SK-N-SH (cell line): ENCODE measurements around the gene ERI3.

ENCODE experiments used
- CHD2 ChIP-seq: fragments of 150-350 bp; IDR thresholded peaks from 2 replicates; pipeline ENCODE4 v1.6.1; 2018; ENCODE audit warnings: low read length; ENCODE audit not compliant: partially characterized antibody
- FOXJ3 ChIP-seq: sonication (generic); formaldehyde crosslinking; IDR thresholded peaks from 2 replicates; pipeline ENCODE4 v1.5.1; 2020; ENCODE audit warnings: mild to moderate bottlenecking, missing genetic modification reagents
- JUND ChIP-seq: IDR thresholded peaks from 2 replicates; pipeline ENCODE4 v1.4.0; 2012
- POLR2AphosphoS5 ChIP-seq: IDR thresholded peaks from 2 replicates; pipeline ENCODE4 v1.6.1; 2012; ENCODE audit warnings: low read depth, low read length
- TF ChIP-seq, protein P1 (sequence below): fragments of 200-600 bp; sonication (generic); IDR thresholded peaks from 2 replicates; pipeline ENCODE4 v1.6.1; 2017; ENCODE audit warnings: antibody characterized with exemption, mild to moderate bottlenecking, moderate library complexity
- TF ChIP-seq, protein P2 (sequence below): IDR thresholded peaks from 2 replicates; pipeline ENCODE4 v1.6.1; 2012; ENCODE audit warnings: mild to moderate bottlenecking, low read depth, low read length, moderate library complexity

DNA sequence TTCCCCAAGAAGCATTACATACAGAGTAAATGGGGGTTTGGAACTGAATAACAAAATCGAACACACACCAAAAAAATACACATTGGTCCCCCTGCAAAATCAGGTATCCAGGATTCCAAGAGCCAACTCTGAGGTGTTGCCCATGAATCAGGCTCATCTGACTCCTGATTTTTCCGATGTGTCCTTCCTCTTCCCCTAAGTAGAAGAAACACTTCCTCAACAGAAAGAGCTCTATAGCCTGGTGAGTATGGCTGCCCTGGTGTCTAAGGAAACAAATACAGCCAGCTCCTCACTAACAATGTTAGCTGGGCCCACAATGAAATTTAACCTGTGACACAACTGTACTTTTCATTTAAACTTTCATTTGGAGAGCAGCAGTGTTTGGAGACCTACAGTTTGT is 33.6 kb downstream of the ERI3 start:
- TF ChIP-seq, protein P1, sequence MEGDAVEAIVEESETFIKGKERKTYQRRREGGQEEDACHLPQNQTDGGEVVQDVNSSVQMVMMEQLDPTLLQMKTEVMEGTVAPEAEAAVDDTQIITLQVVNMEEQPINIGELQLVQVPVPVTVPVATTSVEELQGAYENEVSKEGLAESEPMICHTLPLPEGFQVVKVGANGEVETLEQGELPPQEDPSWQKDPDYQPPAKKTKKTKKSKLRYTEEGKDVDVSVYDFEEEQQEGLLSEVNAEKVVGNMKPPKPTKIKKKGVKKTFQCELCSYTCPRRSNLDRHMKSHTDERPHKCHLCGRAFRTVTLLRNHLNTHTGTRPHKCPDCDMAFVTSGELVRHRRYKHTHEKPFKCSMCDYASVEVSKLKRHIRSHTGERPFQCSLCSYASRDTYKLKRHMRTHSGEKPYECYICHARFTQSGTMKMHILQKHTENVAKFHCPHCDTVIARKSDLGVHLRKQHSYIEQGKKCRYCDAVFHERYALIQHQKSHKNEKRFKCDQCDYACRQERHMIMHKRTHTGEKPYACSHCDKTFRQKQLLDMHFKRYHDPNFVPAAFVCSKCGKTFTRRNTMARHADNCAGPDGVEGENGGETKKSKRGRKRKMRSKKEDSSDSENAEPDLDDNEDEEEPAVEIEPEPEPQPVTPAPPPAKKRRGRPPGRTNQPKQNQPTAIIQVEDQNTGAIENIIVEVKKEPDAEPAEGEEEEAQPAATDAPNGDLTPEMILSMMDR, result no peak
- TF ChIP-seq FOXJ3 (CRISPR knock-in tag) (no peak), POLR2AphosphoS5 (no peak), CHD2 (no peak), JUND (no peak)
- TF ChIP-seq, protein P2, sequence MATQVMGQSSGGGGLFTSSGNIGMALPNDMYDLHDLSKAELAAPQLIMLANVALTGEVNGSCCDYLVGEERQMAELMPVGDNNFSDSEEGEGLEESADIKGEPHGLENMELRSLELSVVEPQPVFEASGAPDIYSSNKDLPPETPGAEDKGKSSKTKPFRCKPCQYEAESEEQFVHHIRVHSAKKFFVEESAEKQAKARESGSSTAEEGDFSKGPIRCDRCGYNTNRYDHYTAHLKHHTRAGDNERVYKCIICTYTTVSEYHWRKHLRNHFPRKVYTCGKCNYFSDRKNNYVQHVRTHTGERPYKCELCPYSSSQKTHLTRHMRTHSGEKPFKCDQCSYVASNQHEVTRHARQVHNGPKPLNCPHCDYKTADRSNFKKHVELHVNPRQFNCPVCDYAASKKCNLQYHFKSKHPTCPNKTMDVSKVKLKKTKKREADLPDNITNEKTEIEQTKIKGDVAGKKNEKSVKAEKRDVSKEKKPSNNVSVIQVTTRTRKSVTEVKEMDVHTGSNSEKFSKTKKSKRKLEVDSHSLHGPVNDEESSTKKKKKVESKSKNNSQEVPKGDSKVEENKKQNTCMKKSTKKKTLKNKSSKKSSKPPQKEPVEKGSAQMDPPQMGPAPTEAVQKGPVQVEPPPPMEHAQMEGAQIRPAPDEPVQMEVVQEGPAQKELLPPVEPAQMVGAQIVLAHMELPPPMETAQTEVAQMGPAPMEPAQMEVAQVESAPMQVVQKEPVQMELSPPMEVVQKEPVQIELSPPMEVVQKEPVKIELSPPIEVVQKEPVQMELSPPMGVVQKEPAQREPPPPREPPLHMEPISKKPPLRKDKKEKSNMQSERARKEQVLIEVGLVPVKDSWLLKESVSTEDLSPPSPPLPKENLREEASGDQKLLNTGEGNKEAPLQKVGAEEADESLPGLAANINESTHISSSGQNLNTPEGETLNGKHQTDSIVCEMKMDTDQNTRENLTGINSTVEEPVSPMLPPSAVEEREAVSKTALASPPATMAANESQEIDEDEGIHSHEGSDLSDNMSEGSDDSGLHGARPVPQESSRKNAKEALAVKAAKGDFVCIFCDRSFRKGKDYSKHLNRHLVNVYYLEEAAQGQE, result no peak
